Suprapubic skin (tissue), 4 donors: ENCODE measurements around the gene RHBDL3.

ENCODE experiments used
- EP300 ChIP-seq: sonication (generic); formaldehyde crosslinking; IDR thresholded peaks from one replicate; pipeline ENCODE4 v1.6.1; 2017; ENCODE audit warnings: antibody characterized with exemption
- POLR2A ChIP-seq, 2 donors: fragments of 450-650 bp; IDR thresholded peaks; one replicate each; pipeline ENCODE4 v1.6.1; 2017; ENCODE audit warnings: antibody characterized with exemption in 2 of 2, mild to moderate bottlenecking in 2 of 2, moderate library complexity in 2 of 2
- POLR2AphosphoS5 ChIP-seq, 3 donors: sonication (generic); formaldehyde crosslinking; IDR thresholded peaks; one replicate each; pipeline ENCODE4 v1.6.1; 2017; ENCODE audit warnings: antibody characterized with exemption in 3 of 3
- TF ChIP-seq, protein P1 (sequence below), 2 donors: fragments of 200-600 bp in 1 of 2; fragments of 450-650 bp in 1 of 2; sonication (generic) in 1 of 2; IDR thresholded peaks; one replicate each; pipeline ENCODE4 v1.5.1; 2016 to 2019; ENCODE audit warnings: antibody characterized with exemption in 2 of 2, mild to moderate bottlenecking in 1 of 2, moderate library complexity in 1 of 2

DNA sequence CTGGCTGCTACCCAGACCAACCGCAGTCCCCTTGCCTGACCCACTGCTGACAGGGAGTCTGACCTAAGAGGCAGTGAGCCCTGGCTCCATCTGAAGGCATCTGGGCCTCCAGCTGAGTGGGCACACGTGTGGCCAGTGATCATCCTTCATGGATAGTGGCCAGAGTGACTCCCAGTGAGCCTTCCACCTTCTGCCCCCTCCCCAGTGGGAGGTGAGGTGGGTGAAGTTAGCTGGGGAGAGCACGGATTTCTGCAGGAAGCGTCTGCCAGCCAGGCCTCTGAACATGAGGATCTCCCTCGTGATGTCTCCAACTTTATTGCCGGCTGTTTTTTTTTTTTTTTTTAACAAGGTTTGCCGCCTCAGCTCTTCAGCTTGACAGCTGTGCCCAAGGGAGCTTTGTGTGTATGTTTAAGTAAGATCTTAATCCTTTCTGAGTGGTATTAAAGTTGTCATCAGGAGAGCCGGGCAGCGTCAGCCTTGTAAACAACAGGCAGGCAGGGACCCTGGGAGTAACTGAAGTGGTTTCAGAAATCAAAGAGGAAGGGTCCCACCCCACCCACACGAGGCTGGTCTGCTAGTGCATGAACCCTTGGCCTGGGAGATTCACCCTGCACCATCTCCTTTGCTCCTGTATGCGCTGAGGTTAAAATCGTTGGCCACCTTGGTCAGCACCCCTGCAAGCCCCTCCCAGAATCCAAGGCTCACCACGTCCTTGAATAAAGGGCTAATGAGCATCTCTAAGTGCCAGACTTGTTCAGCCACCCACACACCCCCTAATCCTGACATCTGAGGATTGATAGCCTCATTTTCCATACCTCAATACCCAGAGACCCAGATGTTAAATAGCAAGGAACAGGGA lies 33.3 kb downstream of the RHBDL3 start:
- TF ChIP-seq POLR2AphosphoS5 (IDR thresholded peaks at IDR 0.05) (no peak), EP300 (no peak), POLR2A (IDR thresholded peaks at IDR 0.05) (no peak)
- TF ChIP-seq, protein P1, sequence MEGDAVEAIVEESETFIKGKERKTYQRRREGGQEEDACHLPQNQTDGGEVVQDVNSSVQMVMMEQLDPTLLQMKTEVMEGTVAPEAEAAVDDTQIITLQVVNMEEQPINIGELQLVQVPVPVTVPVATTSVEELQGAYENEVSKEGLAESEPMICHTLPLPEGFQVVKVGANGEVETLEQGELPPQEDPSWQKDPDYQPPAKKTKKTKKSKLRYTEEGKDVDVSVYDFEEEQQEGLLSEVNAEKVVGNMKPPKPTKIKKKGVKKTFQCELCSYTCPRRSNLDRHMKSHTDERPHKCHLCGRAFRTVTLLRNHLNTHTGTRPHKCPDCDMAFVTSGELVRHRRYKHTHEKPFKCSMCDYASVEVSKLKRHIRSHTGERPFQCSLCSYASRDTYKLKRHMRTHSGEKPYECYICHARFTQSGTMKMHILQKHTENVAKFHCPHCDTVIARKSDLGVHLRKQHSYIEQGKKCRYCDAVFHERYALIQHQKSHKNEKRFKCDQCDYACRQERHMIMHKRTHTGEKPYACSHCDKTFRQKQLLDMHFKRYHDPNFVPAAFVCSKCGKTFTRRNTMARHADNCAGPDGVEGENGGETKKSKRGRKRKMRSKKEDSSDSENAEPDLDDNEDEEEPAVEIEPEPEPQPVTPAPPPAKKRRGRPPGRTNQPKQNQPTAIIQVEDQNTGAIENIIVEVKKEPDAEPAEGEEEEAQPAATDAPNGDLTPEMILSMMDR (IDR thresholded peaks at IDR 0.05) = no peak
